ENCODE measurements around the gene SMG5.

DNA sequence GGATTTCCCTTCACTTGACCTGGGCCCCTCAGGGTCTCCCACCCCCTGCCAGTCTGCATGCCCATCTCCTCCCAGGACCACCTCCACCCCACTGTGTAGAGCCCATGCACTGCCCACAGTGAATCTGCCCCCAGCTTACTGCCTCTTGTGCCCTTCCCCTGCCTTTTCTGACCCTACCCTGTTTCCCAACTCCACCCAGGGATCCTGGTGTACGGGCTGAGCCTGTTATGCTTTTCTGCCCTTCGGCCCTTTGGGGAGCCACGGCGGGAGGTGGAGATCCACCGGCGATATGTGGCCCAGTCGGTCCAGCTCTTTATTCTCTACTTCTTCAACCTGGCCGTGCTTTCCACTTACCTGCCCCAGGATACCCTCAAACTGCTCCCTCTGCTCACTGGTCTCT lies 3.4 kb upstream of the SMG5 start:
- TF ChIP-seq, protein P1, sequence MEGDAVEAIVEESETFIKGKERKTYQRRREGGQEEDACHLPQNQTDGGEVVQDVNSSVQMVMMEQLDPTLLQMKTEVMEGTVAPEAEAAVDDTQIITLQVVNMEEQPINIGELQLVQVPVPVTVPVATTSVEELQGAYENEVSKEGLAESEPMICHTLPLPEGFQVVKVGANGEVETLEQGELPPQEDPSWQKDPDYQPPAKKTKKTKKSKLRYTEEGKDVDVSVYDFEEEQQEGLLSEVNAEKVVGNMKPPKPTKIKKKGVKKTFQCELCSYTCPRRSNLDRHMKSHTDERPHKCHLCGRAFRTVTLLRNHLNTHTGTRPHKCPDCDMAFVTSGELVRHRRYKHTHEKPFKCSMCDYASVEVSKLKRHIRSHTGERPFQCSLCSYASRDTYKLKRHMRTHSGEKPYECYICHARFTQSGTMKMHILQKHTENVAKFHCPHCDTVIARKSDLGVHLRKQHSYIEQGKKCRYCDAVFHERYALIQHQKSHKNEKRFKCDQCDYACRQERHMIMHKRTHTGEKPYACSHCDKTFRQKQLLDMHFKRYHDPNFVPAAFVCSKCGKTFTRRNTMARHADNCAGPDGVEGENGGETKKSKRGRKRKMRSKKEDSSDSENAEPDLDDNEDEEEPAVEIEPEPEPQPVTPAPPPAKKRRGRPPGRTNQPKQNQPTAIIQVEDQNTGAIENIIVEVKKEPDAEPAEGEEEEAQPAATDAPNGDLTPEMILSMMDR (conservative IDR thresholded peaks at IDR 0.05): no peak
- TF ChIP-seq ZFX (IDR thresholded peaks at IDR 0.05): no peak
